ENCODE results near the gene CLDN3.
A peak's percentile ranks its signal among the peaks of the same experiment; 100 is the strongest.

Gene CLDN3

DNA sequence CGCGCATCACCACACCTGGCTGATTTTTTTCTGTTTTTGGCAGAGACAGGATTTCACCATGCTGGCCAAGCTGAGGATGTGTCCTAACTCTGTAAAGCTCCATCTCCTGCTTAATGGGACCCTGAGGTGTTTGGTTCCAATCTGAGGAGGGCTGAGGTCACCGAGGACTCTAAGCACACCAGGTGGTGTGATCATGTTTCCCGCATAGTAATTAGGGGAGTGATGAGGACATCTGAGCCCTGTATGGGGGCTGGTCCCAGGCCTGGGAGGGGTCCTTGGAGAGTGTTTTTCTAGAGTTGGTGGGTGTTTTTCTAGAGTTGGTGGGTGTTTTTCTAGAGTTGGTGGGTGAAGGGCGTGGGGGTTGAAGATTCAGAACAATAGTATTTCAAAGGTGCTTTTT, 28.5 kb downstream of the CLDN3 start:
- no peak overlapping the region for H3K9ac ChIP-seq (ENCODE audit: low read depth, low read length)
- peaks cover 12% of the 10 kb centered on the region for H3K36me3 ChIP-seq (ENCODE audit: control insufficient read depth, insufficient read depth, low read length)
- H3K4me1 ChIP-seq (ENCODE audit: control insufficient read depth, insufficient read depth, low read length), result peaks cover 23% of the 10 kb centered on the region
- peak overlapping the region; percentile 61 for H3K4me3 ChIP-seq (ENCODE audit: low read depth, low read length)
- no peaks in the 10 kb centered on the region for H3K9me3 ChIP-seq (ENCODE audit: control insufficient read depth, insufficient read depth, low read length)
- H3K27me3 ChIP-seq (ENCODE audit: control insufficient read depth, insufficient read depth, low read length), result no peaks in the 10 kb centered on the region

DNA sequence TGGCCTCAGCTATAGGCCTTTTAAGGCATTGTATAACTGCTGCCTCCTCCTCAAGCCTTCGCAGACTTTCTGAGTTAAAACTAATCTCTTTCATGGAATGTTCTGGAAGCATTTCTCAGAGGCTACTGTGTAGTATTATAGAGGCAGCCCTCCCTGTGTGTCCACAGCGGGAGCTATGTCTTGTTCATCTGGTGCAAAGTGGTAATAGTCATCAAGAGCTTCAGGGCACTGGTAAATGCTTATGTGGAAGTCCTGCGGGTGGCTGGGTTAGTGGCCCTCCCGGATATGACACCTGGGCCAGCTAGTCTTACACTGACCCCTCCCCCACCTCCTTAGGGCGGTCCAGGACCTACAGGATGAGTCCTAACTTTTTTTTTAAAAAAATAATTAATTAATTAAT, 29.3 kb downstream of the CLDN3 start:
- Histone ChIP-seq H3K36me3 (ENCODE audit: control insufficient read depth, insufficient read depth, low read length) (peaks cover 19% of the 10 kb centered on the region), H3K27me3 (ENCODE audit: control insufficient read depth, insufficient read depth, low read length) (no peaks in the 10 kb centered on the region), H3K4me3 (ENCODE audit: low read depth, low read length) (peak overlapping the region; percentile 9), H3K9ac (ENCODE audit: low read depth, low read length) (no peak overlapping the region), H3K9me3 (ENCODE audit: control insufficient read depth, insufficient read depth, low read length) (no peaks in the 10 kb centered on the region), H3K4me1 (ENCODE audit: control insufficient read depth, insufficient read depth, low read length) (peaks cover 23% of the 10 kb centered on the region)

DNA sequence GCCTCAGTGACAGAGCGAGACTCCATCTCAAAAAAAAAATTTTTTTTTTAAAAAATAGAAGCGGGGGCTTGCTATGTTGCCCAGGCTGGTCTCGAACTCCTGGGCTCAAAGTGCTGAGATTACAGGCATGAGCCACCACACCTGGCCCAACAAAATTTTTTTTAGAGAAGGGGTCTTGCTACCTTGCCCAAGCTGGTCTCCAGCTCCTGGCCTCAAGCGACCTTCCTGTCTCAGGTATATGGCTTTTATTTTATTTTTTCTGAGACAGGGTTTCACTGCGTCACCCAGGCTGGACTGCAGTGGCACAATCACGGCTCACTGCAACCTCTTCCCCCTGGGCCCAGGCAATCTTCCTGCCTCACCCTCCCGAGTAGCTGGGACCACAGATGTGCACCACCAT, 29.9 kb downstream of the CLDN3 start:
- no peaks in the 10 kb centered on the region for H3K9me3 ChIP-seq (ENCODE audit: control insufficient read depth, insufficient read depth, low read length)
- peaks cover 23% of the 10 kb centered on the region for H3K4me1 ChIP-seq (ENCODE audit: control insufficient read depth, insufficient read depth, low read length)
- no peak overlapping the region for H3K9ac ChIP-seq (ENCODE audit: low read depth, low read length)
- no peak overlapping the region for H3K4me3 ChIP-seq (ENCODE audit: low read depth, low read length)
- H3K36me3 ChIP-seq (ENCODE audit: control insufficient read depth, insufficient read depth, low read length), result peaks cover 23% of the 10 kb centered on the region
- H3K27me3 ChIP-seq (ENCODE audit: control insufficient read depth, insufficient read depth, low read length), result no peaks in the 10 kb centered on the region

DNA sequence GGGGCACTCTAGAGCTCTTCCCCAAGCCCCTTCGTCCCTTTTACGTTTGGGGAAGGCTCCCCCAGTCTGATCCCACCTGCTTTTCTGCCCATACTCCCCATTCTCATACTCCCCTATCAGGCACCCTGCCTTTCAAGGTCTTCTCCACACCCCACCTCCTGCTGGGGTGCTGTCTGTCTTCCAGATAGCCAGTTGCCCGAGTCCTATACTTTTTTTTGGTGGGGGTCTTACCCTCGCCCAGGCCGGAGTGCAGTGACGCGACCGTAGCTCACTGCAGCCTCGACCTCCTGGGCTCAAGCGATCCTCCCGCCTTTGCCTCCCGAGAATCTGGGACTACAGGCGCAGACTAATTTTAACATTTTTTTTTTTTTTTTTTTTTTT, 30.7 kb downstream of the CLDN3 start:
- Histone ChIP-seq H3K9me3 (ENCODE audit: control insufficient read depth, insufficient read depth, low read length) (no peaks in the 10 kb centered on the region), H3K4me1 (ENCODE audit: control insufficient read depth, insufficient read depth, low read length) (peaks cover 23% of the 10 kb centered on the region)

DNA sequence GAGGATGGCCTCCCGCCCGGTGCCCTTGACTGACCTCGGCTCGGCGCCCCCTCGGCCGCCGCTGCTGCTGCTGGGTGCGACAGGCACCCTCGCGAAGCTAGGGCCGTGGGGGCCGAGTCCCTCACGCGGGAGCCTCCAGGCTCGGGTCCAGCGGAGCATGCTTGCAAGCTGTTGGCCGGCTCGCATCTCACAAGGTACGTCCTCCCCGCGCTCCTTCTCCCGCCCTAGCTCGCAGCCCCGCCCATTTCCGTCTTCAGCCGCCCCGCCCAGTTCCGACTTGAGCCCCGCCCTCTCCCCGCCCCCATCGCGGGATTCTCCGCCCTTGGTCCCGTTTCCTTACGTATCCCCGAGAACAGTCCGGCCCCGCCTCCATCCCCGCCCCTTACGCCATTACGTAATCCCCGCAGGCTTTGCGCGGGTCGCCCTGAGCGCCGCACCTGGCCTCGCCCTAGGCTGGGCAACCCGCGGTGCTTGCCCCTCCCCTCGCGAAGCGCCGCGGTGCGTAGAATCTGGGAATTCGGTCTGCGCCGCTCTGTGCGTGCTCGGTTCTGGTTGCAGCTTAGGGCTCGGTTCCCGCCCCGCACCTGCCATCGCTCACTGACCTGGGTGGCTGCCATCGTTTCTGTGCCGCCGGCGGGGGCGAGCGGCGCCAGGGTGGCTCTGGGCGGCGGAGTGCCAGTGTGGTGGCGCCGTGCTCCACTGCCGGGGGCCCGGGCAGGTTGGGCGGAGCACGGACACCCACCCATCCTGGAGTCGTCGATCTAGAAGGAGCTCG, 31.3 kb downstream of the CLDN3 start, which contains the start of gene ABHD11:
TSS of gene ABHD11 (minus strand) at position 191 of the 775 bp plus-strand sequence. CDS start at position 159, 32 bp downstream.
- peaks cover 23% of the 10 kb centered on the region for H3K4me1 ChIP-seq (ENCODE audit: control insufficient read depth, insufficient read depth, low read length)
- no peaks in the 10 kb centered on the region for H3K9me3 ChIP-seq (ENCODE audit: control insufficient read depth, insufficient read depth, low read length)
- H3K4me3 ChIP-seq (ENCODE audit: low read depth, low read length), result peak within 1 kb of the TSS; percentile 92
- H3K9ac ChIP-seq (ENCODE audit: low read depth, low read length), result peak within 1 kb of the TSS; percentile 76
- peaks cover 23% of the 10 kb centered on the region for H3K36me3 ChIP-seq (ENCODE audit: control insufficient read depth, insufficient read depth, low read length)
- H3K27me3 ChIP-seq (ENCODE audit: control insufficient read depth, insufficient read depth, low read length), result no peaks in the 10 kb centered on the region

More for the DNA sequence above, 30.7 kb downstream of the CLDN3 start:
- H3K27me3 ChIP-seq (ENCODE audit: control insufficient read depth, insufficient read depth, low read length), result no peaks in the 10 kb centered on the region
- H3K36me3 ChIP-seq (ENCODE audit: control insufficient read depth, insufficient read depth, low read length), result peaks cover 23% of the 10 kb centered on the region
- H3K4me3 ChIP-seq (ENCODE audit: low read depth, low read length), result peak overlapping the region; percentile 88
- peak overlapping the region; percentile 76 for H3K9ac ChIP-seq (ENCODE audit: low read depth, low read length)

DNA sequence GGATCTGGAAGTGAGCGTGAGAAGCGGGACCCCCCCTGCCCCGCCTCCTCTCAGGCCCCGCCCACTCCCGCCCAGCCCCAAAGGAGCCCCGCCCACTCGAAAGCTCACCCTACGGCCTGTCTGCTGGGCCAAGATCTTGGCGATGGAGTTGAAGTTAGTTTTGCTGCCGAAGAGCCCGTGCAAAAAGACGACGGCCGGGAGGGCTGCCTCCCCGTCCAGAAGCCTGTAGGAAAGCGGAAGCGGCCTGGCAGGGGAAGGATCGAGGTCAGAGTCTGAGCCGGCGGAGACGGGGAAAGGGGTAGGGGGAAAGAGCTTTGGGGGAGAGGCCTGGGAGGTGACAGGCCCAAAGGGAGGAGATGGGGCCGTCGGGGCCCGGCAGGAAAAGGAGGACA, 31.9 kb downstream of the CLDN3 start:
- Histone ChIP-seq H3K36me3 (ENCODE audit: control insufficient read depth, insufficient read depth, low read length) (peaks cover 23% of the 10 kb centered on the region), H3K4me1 (ENCODE audit: control insufficient read depth, insufficient read depth, low read length) (peaks cover 18% of the 10 kb centered on the region), H3K4me3 (ENCODE audit: low read depth, low read length) (peak overlapping the region; percentile 92), H3K9me3 (ENCODE audit: control insufficient read depth, insufficient read depth, low read length) (no peaks in the 10 kb centered on the region), H3K27me3 (ENCODE audit: control insufficient read depth, insufficient read depth, low read length) (no peaks in the 10 kb centered on the region), H3K9ac (ENCODE audit: low read depth, low read length) (peak overlapping the region; percentile 54)

DNA sequence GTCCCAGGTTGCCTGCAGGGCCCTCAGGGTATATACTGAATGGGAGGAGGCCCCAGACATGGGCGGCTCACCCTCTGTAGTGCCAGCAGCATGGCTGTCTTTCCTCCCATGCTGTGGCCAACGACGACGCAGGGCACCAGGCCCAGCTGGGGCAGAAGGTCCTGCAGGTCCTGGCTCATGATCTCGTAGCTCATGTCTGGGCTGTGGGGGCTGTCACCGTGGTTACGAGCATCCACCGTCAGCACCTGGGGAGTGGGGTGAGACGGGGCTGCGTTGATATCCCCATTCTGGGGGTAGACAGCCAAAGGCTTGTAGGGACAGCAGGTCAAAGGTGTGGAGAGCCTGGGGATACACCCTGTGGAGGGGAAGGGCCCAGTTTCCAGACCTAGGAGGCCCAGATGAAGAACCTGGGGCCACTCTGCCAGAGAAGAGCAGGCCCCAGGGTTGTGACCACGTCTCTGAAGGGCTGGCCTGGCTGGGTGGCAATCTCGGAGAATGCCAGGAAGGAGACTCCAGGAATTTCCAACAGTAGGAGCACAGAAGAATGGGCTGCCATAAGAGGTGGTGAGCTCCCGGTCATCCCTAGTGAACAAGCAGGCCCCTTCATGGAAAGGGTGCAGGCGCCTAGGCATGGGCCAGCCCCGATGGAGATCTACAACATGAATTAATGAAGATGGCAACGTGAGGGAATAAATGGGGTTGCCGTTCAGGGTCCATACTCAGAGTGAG, 32.4 kb downstream of the CLDN3 start:
- Histone ChIP-seq H3K9ac (ENCODE audit: low read depth, low read length) (no peak overlapping the region), H3K4me3 (ENCODE audit: low read depth, low read length) (peak overlapping the region; percentile 92), H3K4me1 (ENCODE audit: control insufficient read depth, insufficient read depth, low read length) (peaks cover 16% of the 10 kb centered on the region), H3K27me3 (ENCODE audit: control insufficient read depth, insufficient read depth, low read length) (no peaks in the 10 kb centered on the region), H3K9me3 (ENCODE audit: control insufficient read depth, insufficient read depth, low read length) (no peaks in the 10 kb centered on the region), H3K36me3 (ENCODE audit: control insufficient read depth, insufficient read depth, low read length) (peaks cover 23% of the 10 kb centered on the region)

DNA sequence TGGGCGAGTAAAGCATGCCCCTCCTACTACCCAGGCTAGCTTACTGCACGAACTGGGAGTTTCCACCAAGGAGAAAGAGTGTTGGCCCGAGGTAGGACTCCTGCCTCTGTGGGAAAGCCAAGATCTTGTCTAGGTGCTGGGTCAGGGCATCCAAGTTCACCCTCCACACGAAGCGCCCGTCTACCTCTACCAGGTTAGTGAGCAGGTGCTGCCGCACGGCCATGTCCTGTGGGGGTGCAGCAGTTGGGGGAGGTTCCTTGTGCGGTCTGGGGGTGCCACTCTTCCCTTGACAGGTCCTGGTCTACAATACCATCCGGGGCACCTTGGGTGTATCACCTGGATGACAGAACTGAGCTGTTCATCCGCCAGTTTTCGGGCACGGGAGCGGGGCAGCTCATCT, 33.2 kb downstream of the CLDN3 start:
- Histone ChIP-seq H3K4me1 (ENCODE audit: control insufficient read depth, insufficient read depth, low read length) (peaks cover 8% of the 10 kb centered on the region), H3K36me3 (ENCODE audit: control insufficient read depth, insufficient read depth, low read length) (peaks cover 23% of the 10 kb centered on the region), H3K9ac (ENCODE audit: low read depth, low read length) (no peak overlapping the region), H3K27me3 (ENCODE audit: control insufficient read depth, insufficient read depth, low read length) (no peaks in the 10 kb centered on the region), H3K9me3 (ENCODE audit: control insufficient read depth, insufficient read depth, low read length) (no peaks in the 10 kb centered on the region), H3K4me3 (ENCODE audit: low read depth, low read length) (no peak overlapping the region)

DNA sequence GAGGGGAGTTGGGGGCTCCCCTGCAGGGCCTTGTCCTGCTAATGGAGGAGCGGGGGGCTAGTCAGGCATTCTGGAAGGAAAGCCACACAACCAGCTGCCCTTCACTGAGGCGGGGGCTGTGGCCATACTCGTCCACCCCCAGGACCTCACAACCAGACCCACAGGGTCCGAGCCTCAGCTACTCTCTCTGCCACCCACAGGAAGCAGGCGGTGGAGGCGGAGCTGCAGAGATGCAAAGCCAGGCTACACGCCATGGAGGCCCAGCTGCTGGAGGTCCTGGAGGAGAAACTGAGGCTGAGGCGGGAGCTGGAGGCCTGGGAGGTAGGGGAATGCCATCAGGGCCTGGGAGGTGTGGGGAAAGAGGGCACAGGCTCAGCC, 34.6 kb downstream of the CLDN3 start:
- Histone ChIP-seq H3K9me3 (ENCODE audit: control insufficient read depth, insufficient read depth, low read length) (no peaks in the 10 kb centered on the region), H3K9ac (ENCODE audit: low read depth, low read length) (no peak overlapping the region), H3K4me1 (ENCODE audit: control insufficient read depth, insufficient read depth, low read length) (peaks cover 3% of the 10 kb centered on the region), H3K4me3 (ENCODE audit: low read depth, low read length) (no peak overlapping the region), H3K27me3 (ENCODE audit: control insufficient read depth, insufficient read depth, low read length) (no peaks in the 10 kb centered on the region), H3K36me3 (ENCODE audit: control insufficient read depth, insufficient read depth, low read length) (peaks cover 23% of the 10 kb centered on the region)

DNA sequence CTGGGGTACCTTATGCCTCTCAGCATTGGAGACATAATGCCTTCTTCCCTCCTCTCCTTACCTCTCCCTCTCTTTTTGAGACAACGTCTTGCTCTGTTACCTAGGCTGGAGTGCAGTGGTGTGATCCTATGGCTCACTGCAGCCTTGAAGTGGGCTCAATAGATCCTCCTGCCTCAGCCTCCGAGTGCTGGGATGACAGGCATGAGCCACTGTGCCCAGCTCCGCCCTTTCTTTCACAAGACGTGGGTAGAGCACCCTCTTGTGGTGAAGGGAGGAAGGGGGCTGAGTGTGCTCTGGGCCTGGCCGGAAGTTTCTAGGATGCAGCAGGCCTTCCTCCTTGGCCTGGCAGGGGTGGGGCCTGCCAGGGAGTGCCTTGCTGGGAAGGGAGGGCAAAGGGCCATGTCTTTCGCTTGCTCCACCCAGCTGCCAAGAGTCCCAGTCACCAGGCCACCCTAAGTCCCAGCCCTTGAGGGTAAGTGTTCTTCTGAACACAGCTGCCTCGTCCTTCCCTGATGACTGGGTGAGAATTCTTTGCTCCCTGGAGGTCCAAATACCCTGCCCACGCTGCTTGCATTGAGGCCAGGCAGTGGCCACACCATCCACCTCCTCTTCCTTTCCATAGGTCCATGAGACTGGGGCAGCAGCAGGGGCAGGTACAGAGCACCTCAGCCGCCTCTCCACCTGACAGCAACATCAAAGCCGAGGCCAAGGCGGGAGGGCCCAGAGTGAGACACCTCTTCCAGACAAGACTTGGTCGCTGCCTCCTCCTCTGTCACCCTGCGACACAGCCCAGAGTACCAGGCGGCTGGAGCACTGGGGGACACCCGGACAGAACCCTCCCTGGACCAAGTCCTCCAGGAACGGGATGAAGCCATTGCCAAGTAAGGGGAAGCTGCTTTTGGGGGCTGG, 35.2 kb downstream of the CLDN3 start:
- Histone ChIP-seq H3K9ac (ENCODE audit: low read depth, low read length) (no peak overlapping the region), H3K4me1 (ENCODE audit: control insufficient read depth, insufficient read depth, low read length) (no peaks in the 10 kb centered on the region), H3K27me3 (ENCODE audit: control insufficient read depth, insufficient read depth, low read length) (no peaks in the 10 kb centered on the region), H3K36me3 (ENCODE audit: control insufficient read depth, insufficient read depth, low read length) (peaks cover 23% of the 10 kb centered on the region), H3K4me3 (ENCODE audit: low read depth, low read length) (no peak overlapping the region), H3K9me3 (ENCODE audit: control insufficient read depth, insufficient read depth, low read length) (no peaks in the 10 kb centered on the region)

DNA sequence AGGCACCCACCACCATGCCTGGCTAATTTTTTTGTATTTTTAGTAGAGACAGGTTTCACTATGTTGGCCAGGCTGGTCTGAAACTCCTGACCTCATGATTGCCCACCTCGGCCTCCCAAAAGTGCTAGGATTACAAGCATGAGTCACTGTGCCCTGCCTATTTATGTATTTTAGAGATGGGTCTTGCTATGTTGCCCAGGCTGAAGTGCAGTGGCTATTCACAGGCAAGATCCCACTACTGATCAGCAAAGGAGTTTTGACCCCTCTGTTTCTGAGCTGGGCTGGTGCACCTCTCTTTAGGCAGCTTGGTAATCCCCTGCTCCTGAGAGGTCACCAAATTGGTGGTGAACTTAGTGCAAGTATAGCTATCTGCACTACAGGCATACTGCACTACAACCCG, 37.7 kb downstream of the CLDN3 start:
- H3K4me3 ChIP-seq (ENCODE audit: low read depth, low read length), result no peak overlapping the region
- H3K27me3 ChIP-seq (ENCODE audit: control insufficient read depth, insufficient read depth, low read length), result no peaks in the 10 kb centered on the region
- H3K9ac ChIP-seq (ENCODE audit: low read depth, low read length), result no peak overlapping the region
- H3K4me1 ChIP-seq (ENCODE audit: control insufficient read depth, insufficient read depth, low read length), result peaks cover 4% of the 10 kb centered on the region
- H3K9me3 ChIP-seq (ENCODE audit: control insufficient read depth, insufficient read depth, low read length), result no peaks in the 10 kb centered on the region
- H3K36me3 ChIP-seq (ENCODE audit: control insufficient read depth, insufficient read depth, low read length), result peaks cover 19% of the 10 kb centered on the region
